Stomach (tissue), 4 donors: Measurements from ENCODE around the gene HAO2.

Experiments
- POLR2A ChIP-seq, 4 donors: fragments of 450-650 bp; IDR thresholded peaks; one replicate each; pipeline ENCODE4 v1.6.1; 2016; ENCODE audit warnings: antibody characterized with exemption in 4 of 4, control low read depth in 2 of 4, mild to moderate bottlenecking in 1 of 4, moderate library complexity in 1 of 4
- POLR2AphosphoS5 ChIP-seq, 3 donors: sonication (generic); formaldehyde crosslinking; IDR thresholded peaks; one replicate each; pipeline ENCODE4 v1.6.1; 2016; ENCODE audit warnings: antibody characterized with exemption in 3 of 3
- TF ChIP-seq, protein P1 (sequence below), 7 experiments: fragments of 450-650 bp in 4 of 7; fragments of 200-600 bp in 3 of 7; sonication (generic) in 3 of 7; IDR thresholded peaks; one replicate each; pipeline ENCODE4 v1.5.1; 2016 to 2019; ENCODE audit warnings: antibody characterized with exemption in 7 of 7, control low read depth in 2 of 7, mild to moderate bottlenecking in 1 of 7

- TF ChIP-seq POLR2A (IDR thresholded peaks at IDR 0.05) (no peak), POLR2AphosphoS5 (IDR thresholded peaks at IDR 0.05) (no peak)
- TF ChIP-seq, protein P1, sequence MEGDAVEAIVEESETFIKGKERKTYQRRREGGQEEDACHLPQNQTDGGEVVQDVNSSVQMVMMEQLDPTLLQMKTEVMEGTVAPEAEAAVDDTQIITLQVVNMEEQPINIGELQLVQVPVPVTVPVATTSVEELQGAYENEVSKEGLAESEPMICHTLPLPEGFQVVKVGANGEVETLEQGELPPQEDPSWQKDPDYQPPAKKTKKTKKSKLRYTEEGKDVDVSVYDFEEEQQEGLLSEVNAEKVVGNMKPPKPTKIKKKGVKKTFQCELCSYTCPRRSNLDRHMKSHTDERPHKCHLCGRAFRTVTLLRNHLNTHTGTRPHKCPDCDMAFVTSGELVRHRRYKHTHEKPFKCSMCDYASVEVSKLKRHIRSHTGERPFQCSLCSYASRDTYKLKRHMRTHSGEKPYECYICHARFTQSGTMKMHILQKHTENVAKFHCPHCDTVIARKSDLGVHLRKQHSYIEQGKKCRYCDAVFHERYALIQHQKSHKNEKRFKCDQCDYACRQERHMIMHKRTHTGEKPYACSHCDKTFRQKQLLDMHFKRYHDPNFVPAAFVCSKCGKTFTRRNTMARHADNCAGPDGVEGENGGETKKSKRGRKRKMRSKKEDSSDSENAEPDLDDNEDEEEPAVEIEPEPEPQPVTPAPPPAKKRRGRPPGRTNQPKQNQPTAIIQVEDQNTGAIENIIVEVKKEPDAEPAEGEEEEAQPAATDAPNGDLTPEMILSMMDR (IDR thresholded peaks at IDR 0.05): no peak
Observed at GRCh38 chr1:119368554-119368953, at the start of gene HAO2.
